CMK (cell line): Measurements from ENCODE around the gene VWA8.

ENCODE experiments used
- DNase-seq: peaks from one replicate; pipeline ENCODE4 v3.0.0-alpha.2; 2010; ENCODE audit warnings: low read depth

The VWA8 gene

DNA sequence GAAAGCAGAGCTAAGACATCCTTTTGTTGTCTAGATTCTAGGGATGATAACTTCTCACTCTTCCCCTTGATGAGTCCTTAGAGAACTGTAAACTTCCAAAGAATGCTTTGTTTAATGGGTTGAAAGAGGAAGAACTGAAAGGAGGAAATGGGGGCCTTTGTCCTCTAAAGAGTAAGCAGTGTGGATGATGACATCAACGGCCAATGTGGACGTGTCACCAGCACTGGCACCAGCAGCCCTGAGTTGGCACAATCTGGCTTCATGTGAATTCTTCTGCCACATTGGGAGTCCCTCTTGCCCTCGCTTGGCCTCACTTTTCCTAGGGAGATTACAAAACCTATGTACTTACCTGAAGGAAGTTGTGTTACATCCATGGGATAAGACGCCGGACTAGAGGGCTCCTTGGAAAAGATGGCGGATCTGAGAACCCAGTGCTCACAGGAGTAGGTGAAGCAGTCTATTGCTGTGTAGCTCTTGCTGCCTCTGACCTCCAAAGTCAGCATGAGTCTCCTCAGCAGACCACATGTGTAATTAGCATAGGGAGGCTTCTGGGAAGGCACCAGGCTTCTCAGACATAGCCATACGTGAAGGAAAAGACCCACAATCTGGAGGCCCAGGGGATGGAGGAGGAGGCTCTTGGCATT, 440.8 kb downstream of the VWA8 start:
- no peak for DNase-seq
